Glomerular visceral epithelial cell (primary cell): ENCODE data around the gene TPX2.

ENCODE experiments used
- DNase-seq: peaks from one replicate; pipeline ENCODE4 v3.0.0-alpha.2; 2016; ENCODE audit errors: extremely low spot score

TPX2 gene

GRCh38 chr20:31831211-31831610 is 92.1 kb downstream of the TPX2 start:
- no peak for DNase-seq

- DNase-seq, result no peak
These were observed 92.7 kb downstream of the TPX2 start for GRCh38 chr20:31831771-31832306.

GRCh38 chr20:31833130-31833930 is 94.2 kb downstream of the TPX2 start:
- DNase-seq, result peak; percentile 65

GRCh38 chr20:31833931-31834521 is 94.9 kb downstream of the TPX2 start:
- no peak for DNase-seq

GRCh38 chr20:31835554-31835953 is 96.5 kb downstream of the TPX2 start:
- DNase-seq, result no peak

- peak; percentile 100 for DNase-seq
These were observed 97.1 kb downstream of the TPX2 start for GRCh38 chr20:31835977-31836852.

- DNase-seq, result peak; percentile 72
These were observed 97.9 kb downstream of the TPX2 start for GRCh38 chr20:31836853-31837608.

- DNase-seq, result peak; percentile 89
These were observed 98.9 kb downstream of the TPX2 start for GRCh38 chr20:31837896-31838397.

GRCh38 chr20:31838646-31839292 is 99.7 kb downstream of the TPX2 start:
- peak; percentile 88 for DNase-seq

- peak; percentile 88 for DNase-seq
These were observed 100.8 kb downstream of the TPX2 start for GRCh38 chr20:31839782-31840487.

GRCh38 chr20:31840906-31841816 is 102.1 kb downstream of the TPX2 start:
- no peak for DNase-seq

- peak; percentile 99 for DNase-seq
These were observed 102.8 kb downstream of the TPX2 start for GRCh38 chr20:31841928-31842327.

- peak; percentile 82 for DNase-seq
These were observed 103.5 kb downstream of the TPX2 start for GRCh38 chr20:31842471-31843157.

GRCh38 chr20:31843288-31843687 is 104.2 kb downstream of the TPX2 start:
- DNase-seq, result no peak

GRCh38 chr20:31843881-31844280 is 104.8 kb downstream of the TPX2 start:
- DNase-seq, result no peak

GRCh38 chr20:31844737-31845299 is 105.7 kb downstream of the TPX2 start:
- no peak for DNase-seq

- peak; percentile 36 for DNase-seq
These were observed 106.3 kb downstream of the TPX2 start, which contains the start of gene FOXS1 for GRCh38 chr20:31845300-31845863. Gene FOXS1, minus strand, starts transcription at chr20:31845604. Its CDS starts 62 bp downstream, at chr20:31845542.

- DNase-seq, result no peak
These were observed 107.7 kb downstream of the TPX2 start for GRCh38 chr20:31846793-31847138.
